Testis (tissue), 3 donors: ENCODE data around the gene ABCC4. TPM values are rescaled to one million over a fixed set of nuclear protein-coding genes. Genes with fewer than 3 reads are reported as not detected.

Experiments
- DNase-seq: peaks from one replicate; pipeline ENCODE4 v3.0.0-alpha.2; 2019
- H3K27ac ChIP-seq, 2 donors: fragments of 200-600 bp; sonication (generic); one replicate each; pipeline ENCODE4 v1.5.1; 2019
- H3K27me3 ChIP-seq: fragments of 200-600 bp; sonication (generic); one replicate; pipeline ENCODE4 v1.5.1; 2019
- H3K36me3 ChIP-seq: fragments of 200-600 bp; sonication (generic); one replicate; pipeline ENCODE4 v1.5.1; 2017; ENCODE audit warnings: low read depth; ENCODE audit errors: missing control alignments
- H3K4me1 ChIP-seq: fragments of 200-600 bp; sonication (generic); one replicate; pipeline ENCODE4 v1.5.1; 2019
- H3K4me3 ChIP-seq, 2 donors: fragments of 200-600 bp; sonication (generic); one replicate each; pipeline ENCODE4 v1.5.1; 2017 to 2019
- H3K9me3 ChIP-seq: fragments of 200-600 bp; sonication (generic); one replicate; pipeline ENCODE4 v1.5.1; 2017
- POLR2A ChIP-seq: fragments of 450-650 bp; IDR thresholded peaks from one replicate; pipeline ENCODE4 v1.6.1; 2017; ENCODE audit warnings: antibody characterized with exemption, mild to moderate bottlenecking, moderate library complexity
- WGBS, 2 donors: methylation state at CpG; one replicate each; pipeline ENCODE4 v1.1.5; 2018; 5-methylcytosine and 5-hydroxymethylcytosine counted together
- intact Hi-C: fragments of 100-400 bp; cut with DNase I; formaldehyde crosslinking; loops from one replicate; pipeline ENCODE4 v1.15.1; 2023; ENCODE audit warnings: low total_unique reads
- polyA plus RNA-seq: library from polyadenylated mRNA; stranded (reverse); fragments of 350-450 nt; fragmentation: Illumina TruSeq; extraction: RNeasy Lipid Tissue Mini Kit (QIAGEN cat#74804); gene quantifications from one replicate; pipeline ENCODE4 v1.2.3, GENCODE V29; 2014; ENCODE audit warnings: low read depth, low replicate concordance; ENCODE audit not compliant: insufficient read depth
- total RNA-seq, 2 donors: library from RNA; depleted of rRNA; stranded (reverse); fragments of >200 nt; gene quantifications; one replicate each; pipeline ENCODE4 v1.2.3, GENCODE V29; 2016
- TF ChIP-seq, protein P1 (sequence below), 3 experiments: fragments of 450-650 bp in 2 of 3; fragments of 200-600 bp in 1 of 3; sonication (generic) in 1 of 3; IDR thresholded peaks; one replicate each; pipeline ENCODE4 v1.5.1; 2016 to 2019; ENCODE audit warnings: antibody characterized with exemption in 3 of 3, mild to moderate bottlenecking in 2 of 3, moderate library complexity in 1 of 3

The ABCC4 gene
- total and polyA plus RNA-seq, 3 donors from 2014 or later, result 11.0 to 23.5 (median 14.9) TPM

DNA sequence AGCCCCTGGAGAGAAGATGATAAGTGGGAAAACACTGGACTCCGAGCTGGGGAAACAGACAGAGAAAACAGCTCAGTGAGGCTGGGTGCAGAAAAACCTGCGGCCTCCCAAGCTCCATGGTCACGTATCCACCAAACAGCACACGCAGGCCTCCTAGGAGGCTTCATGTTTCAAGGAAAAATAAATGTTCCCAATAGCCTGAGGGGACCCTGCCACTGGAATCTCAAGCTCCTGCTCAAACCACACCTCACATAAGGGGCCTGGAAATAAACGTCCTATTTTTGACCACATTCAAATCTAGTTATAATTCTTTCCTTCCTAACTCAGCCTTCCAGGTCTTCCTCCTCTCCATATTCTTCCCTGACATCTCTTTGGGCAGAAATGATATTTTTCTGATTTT is 225.7 kb downstream of the ABCC4 start:
- H3K36me3 ChIP-seq, result no peaks in the 10 kb centered on the region
- 77 to 83% methylated on average over 5 of the region's 5 CpGs for WGBS, 2 donors
- TF ChIP-seq, protein P1, sequence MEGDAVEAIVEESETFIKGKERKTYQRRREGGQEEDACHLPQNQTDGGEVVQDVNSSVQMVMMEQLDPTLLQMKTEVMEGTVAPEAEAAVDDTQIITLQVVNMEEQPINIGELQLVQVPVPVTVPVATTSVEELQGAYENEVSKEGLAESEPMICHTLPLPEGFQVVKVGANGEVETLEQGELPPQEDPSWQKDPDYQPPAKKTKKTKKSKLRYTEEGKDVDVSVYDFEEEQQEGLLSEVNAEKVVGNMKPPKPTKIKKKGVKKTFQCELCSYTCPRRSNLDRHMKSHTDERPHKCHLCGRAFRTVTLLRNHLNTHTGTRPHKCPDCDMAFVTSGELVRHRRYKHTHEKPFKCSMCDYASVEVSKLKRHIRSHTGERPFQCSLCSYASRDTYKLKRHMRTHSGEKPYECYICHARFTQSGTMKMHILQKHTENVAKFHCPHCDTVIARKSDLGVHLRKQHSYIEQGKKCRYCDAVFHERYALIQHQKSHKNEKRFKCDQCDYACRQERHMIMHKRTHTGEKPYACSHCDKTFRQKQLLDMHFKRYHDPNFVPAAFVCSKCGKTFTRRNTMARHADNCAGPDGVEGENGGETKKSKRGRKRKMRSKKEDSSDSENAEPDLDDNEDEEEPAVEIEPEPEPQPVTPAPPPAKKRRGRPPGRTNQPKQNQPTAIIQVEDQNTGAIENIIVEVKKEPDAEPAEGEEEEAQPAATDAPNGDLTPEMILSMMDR (IDR thresholded peaks at IDR 0.05), result no peak
- no peak for TF ChIP-seq POLR2A
- no peak for DNase-seq
- H3K4me1 ChIP-seq, result no peaks in the 10 kb centered on the region
- H3K27me3 ChIP-seq, result no peaks in the 10 kb centered on the region
- intact Hi-C loops, result no loop called here
- H3K4me3 ChIP-seq, result no peak overlapping the region
- no peak overlapping the region for H3K27ac ChIP-seq
- H3K9me3 ChIP-seq, result no peaks in the 10 kb centered on the region

DNA sequence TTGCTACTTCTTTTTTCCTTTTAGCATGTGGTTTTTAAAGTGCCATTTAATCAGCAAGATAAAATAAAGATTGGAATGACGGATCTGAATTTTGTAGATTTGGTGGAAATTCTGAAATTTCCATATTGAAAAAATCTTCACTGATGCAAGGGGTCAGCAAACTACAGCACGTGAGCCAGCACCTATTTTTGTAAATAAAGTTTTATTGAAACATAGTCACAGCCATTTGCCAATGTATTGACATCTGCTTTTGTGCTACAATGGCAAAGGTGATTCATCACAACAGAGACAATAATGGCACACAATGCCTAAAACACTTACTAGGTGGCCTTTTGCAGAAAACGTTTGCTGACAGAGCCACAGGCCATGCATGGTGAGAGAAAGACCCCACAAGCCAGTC is 226.4 kb downstream of the ABCC4 start:
- no peak overlapping the region for H3K27ac ChIP-seq
- no peaks in the 10 kb centered on the region for H3K9me3 ChIP-seq
- no peaks in the 10 kb centered on the region for H3K27me3 ChIP-seq
- WGBS, 2 donors, result 92 to 94% methylated on average over 3 of the region's 3 CpGs
- H3K36me3 ChIP-seq, result no peaks in the 10 kb centered on the region
- no peak overlapping the region for H3K4me3 ChIP-seq
- DNase-seq, result no peak
- intact Hi-C loops, result no loop called here
- H3K4me1 ChIP-seq, result no peaks in the 10 kb centered on the region
- no peak for TF ChIP-seq POLR2A
- TF ChIP-seq, protein P1 (IDR thresholded peaks at IDR 0.05), result no peak

DNA sequence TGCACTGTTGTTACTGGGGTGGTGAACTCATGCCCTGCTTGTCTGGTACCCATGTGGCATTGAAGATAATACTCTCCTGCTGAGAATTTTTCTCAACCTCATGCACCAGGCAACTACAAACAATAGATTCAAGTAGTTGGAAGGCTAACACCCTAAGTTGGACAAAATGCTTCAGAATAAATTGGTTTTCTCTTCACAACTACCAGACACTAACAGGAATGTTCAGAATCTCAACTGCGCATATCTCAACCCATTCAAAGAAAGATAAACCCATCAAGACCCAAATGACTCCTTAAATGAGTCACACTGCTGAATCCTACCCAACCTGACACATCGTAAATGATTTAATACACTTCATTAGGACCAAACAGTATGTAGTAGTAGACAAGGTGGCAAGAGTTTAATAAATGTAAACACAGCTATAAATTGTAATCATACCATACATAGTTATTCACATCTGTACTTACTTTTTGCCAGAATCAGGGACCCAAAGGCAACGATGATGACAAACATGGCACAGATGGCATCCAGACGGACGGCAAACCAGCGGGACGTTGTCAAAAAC is 227.4 kb downstream of the ABCC4 start:
- 85 to 91% methylated on average over 7 of the region's 7 CpGs for WGBS, 2 donors
- Histone ChIP-seq H3K27me3 (no peaks in the 10 kb centered on the region), H3K4me3 (no peak overlapping the region), H3K4me1 (no peaks in the 10 kb centered on the region), H3K36me3 (no peaks in the 10 kb centered on the region), H3K27ac (no peak overlapping the region), H3K9me3 (no peaks in the 10 kb centered on the region)
- no peak for TF ChIP-seq POLR2A
- TF ChIP-seq, protein P1 (IDR thresholded peaks at IDR 0.05), result no peak
- intact Hi-C loops, result no loop called here
- DNase-seq, result no peak

DNA sequence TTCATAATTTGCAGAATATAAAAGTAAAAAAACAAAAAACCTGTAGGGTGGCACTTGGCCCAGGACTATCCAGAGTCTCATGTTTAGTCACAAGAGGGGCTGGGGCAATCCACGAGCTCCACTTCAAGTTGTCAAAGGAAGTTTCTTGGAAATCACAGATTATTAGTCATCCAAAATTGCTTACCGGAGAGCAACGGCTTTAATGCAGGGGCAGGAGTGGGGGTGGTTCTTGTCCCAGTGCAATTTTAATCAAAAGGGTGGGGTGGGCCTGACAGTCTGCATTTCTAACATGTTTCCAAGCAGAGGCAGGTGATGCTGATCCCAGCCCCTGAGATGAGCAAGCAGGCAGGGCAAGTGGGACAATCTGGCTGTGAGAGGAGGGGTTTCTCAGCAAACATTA is 233.9 kb downstream of the ABCC4 start:
- Histone ChIP-seq H3K4me3 (no peak overlapping the region), H3K27me3 (no peaks in the 10 kb centered on the region), H3K27ac (no peak overlapping the region), H3K9me3 (no peaks in the 10 kb centered on the region), H3K4me1 (no peaks in the 10 kb centered on the region), H3K36me3 (no peaks in the 10 kb centered on the region)
- 83 to 93% methylated on average over 3 of the region's 3 CpGs for WGBS, 2 donors
- intact Hi-C loops, result no loop called here
- TF ChIP-seq, protein P1 (IDR thresholded peaks at IDR 0.05), result no peak
- no peak for TF ChIP-seq POLR2A
- DNase-seq, result no peak

DNA sequence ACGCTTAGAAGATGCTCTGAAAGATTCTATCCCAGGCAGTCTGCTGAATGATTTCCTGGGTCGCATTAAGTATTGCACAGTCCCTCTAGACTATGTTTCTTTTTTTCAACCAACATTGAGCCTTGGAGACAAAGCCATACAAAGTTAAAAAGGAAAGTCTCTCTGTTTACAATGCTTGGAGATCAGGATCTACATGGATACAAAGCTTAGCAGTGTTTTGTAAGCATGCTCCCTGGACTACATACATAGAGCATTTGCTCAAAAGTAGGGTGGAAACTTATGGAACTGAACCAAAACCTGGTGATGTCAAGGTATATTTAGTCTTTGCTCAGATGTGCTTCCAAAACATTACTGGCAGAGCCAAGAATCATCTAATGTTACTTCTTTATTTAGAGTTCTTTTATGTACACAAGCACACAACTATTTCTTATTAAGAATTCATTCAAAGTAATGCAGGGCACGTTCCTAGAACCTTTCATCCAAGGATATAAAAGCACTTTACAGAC is 241.2 kb downstream of the ABCC4 start:
- 83 to 92% methylated on average over 3 of the region's 3 CpGs for WGBS, 2 donors
- DNase-seq, result no peak
- H3K36me3 ChIP-seq, result no peaks in the 10 kb centered on the region
- TF ChIP-seq, protein P1 (IDR thresholded peaks at IDR 0.05), result no peak
- no peak for TF ChIP-seq POLR2A
- H3K27me3 ChIP-seq, result no peaks in the 10 kb centered on the region
- no peak overlapping the region for H3K4me3 ChIP-seq
- H3K4me1 ChIP-seq, result no peaks in the 10 kb centered on the region
- H3K9me3 ChIP-seq, result no peaks in the 10 kb centered on the region
- no peak overlapping the region for H3K27ac ChIP-seq
- intact Hi-C loops, result no loop called here
